ENCODE measurements around the gene TMEM143.
A peak's percentile ranks its signal among the peaks of the same experiment; 100 is the strongest.

TMEM143 gene

GRCh38 chr19:48359123-48359522 is 4.6 kb downstream of the TMEM143 start:
- DNase-seq (ENCODE audit: low spot score): no peak

- no peak for DNase-seq (ENCODE audit: low spot score)
Measured at GRCh38 chr19:48355365-48355954, 8.3 kb downstream of the TMEM143 start.

GRCh38 chr19:48354332-48354992 is 9.3 kb downstream of the TMEM143 start:
- peak; percentile 24 for DNase-seq (ENCODE audit: low spot score)

GRCh38 chr19:48353677-48354076 is 10.1 kb downstream of the TMEM143 start:
- DNase-seq (ENCODE audit: low spot score): peak; percentile 27

GRCh38 chr19:48351341-48351752 is 12.4 kb downstream of the TMEM143 start:
- DNase-seq (ENCODE audit: low spot score): peak; percentile 46

- DNase-seq (ENCODE audit: low spot score): no peak
Measured at GRCh38 chr19:48350856-48351255, 12.9 kb downstream of the TMEM143 start.

GRCh38 chr19:48348737-48349136 is 15.0 kb downstream of the TMEM143 start:
- DNase-seq (ENCODE audit: low spot score): no peak

- DNase-seq (ENCODE audit: low spot score): no peak
Measured at GRCh38 chr19:48348045-48348444, 15.7 kb downstream of the TMEM143 start.

GRCh38 chr19:48346191-48346590 is 17.5 kb downstream of the TMEM143 start:
- DNase-seq (ENCODE audit: low spot score): no peak

- no peak for DNase-seq (ENCODE audit: low spot score)
Measured at GRCh38 chr19:48344892-48345291, 18.8 kb downstream of the TMEM143 start.

GRCh38 chr19:48342841-48343540 is 20.7 kb downstream of the TMEM143 start:
- DNase-seq (ENCODE audit: low spot score): no peak

GRCh38 chr19:48342414-48342738 is 21.4 kb downstream of the TMEM143 start:
- DNase-seq (ENCODE audit: low spot score): no peak

- DNase-seq (ENCODE audit: low spot score): no peak
Measured at GRCh38 chr19:48341515-48342413, 22.0 kb downstream of the TMEM143 start.

- peak; percentile 50 for DNase-seq (ENCODE audit: low spot score)
Measured at GRCh38 chr19:48340995-48341394, 22.7 kb downstream of the TMEM143 start.

GRCh38 chr19:48338802-48339503 is 24.8 kb downstream of the TMEM143 start:
- no peak for DNase-seq (ENCODE audit: low spot score)

- DNase-seq (ENCODE audit: low spot score): no peak
Measured at GRCh38 chr19:48338253-48338755, 25.4 kb downstream of the TMEM143 start.

GRCh38 chr19:48333467-48334384 is 30.0 kb downstream of the TMEM143 start:
- DNase-seq (ENCODE audit: low spot score): peak; percentile 93

- peak; percentile 99 for DNase-seq (ENCODE audit: low spot score)
Measured at GRCh38 chr19:48332662-48333466, 30.9 kb downstream of the TMEM143 start.

- DNase-seq (ENCODE audit: low spot score): no peak
Measured at GRCh38 chr19:48332351-48332661, 31.4 kb downstream of the TMEM143 start.

All from kidney tubule cell (primary cell).